IPS DF 6.9 (cell line): ENCODE results near the gene MOCOS.
"Not testable (repeated sequence)": the region's sequence is repeated elsewhere in the genome, so short reads cannot be mapped to it uniquely, and the experiment has no call there.

Source experiments
- DNase-seq: peaks from one replicate; pipeline ENCODE4 v3.0.0-alpha.2; 2013; ENCODE audit warnings: low read depth, low spot score
- H3K27ac ChIP-seq: one replicate; pipeline ENCODE4 v1.5.1; 2013; ENCODE audit warnings: low read length, control low read depth
- H3K27me3 ChIP-seq: 2 replicates; pipeline ENCODE4 v1.6.1; 2013; ENCODE audit warnings: mild to moderate bottlenecking, low read length; ENCODE audit not compliant: control insufficient read depth, insufficient read depth
- H3K36me3 ChIP-seq: 2 replicates; pipeline ENCODE4 v1.6.1; 2013; ENCODE audit warnings: low read length; ENCODE audit not compliant: control insufficient read depth, insufficient read depth
- H3K4me1 ChIP-seq: 2 replicates; pipeline ENCODE4 v1.6.1; 2013; ENCODE audit warnings: low read length; ENCODE audit not compliant: control insufficient read depth, insufficient read depth
- H3K4me3 ChIP-seq: 2 replicates; pipeline ENCODE4 v1.5.1; 2013; ENCODE audit warnings: mild to moderate bottlenecking, low read length
- H3K9me3 ChIP-seq: 2 replicates; pipeline ENCODE4 v1.6.1; 2013; ENCODE audit warnings: low read length, inconsistent platforms; ENCODE audit not compliant: control insufficient read depth, insufficient read depth
- WGBS: extraction: QIAGEN DNeasy Blood & Tissue Kit; methylation state at CpG from one replicate; pipeline ENCODE4 v1.1.7; 2013; ENCODE audit warnings: mixed read lengths, missing lambda C conversion rate; ENCODE audit not compliant: insufficient read length, insufficient coverage; 5-methylcytosine and 5-hydroxymethylcytosine counted together

Gene MOCOS

DNA sequence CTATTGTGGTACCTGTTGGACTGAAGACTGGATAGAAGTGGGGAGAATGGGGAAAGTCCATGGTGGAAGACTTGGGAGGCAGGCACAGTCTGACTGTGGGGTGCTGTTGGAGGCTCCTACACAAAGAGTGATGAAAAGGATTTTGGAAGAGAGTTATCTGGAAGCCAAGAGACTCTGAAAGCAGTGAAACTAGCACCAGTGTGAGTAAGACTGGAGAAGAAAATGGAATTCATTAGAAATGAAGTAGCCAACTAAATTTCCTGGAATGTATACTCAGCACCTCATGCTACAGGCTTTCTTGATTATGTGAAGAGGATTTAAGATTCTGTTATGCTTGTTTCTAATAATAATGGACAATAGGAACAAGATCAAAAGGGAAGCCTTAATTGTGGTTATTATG, 29.9 kb upstream of the MOCOS start:
- no peak overlapping the region for H3K4me3 ChIP-seq
- no peaks in the 10 kb centered on the region for H3K9me3 ChIP-seq
- no peak for DNase-seq
- H3K36me3 ChIP-seq: peaks cover 11% of the 10 kb centered on the region; the same call in 1 of the 2 replicates
- H3K27me3 ChIP-seq: no peaks in the 10 kb centered on the region
- no peak overlapping the region for H3K27ac ChIP-seq
- no peaks in the 10 kb centered on the region for H3K4me1 ChIP-seq

DNA sequence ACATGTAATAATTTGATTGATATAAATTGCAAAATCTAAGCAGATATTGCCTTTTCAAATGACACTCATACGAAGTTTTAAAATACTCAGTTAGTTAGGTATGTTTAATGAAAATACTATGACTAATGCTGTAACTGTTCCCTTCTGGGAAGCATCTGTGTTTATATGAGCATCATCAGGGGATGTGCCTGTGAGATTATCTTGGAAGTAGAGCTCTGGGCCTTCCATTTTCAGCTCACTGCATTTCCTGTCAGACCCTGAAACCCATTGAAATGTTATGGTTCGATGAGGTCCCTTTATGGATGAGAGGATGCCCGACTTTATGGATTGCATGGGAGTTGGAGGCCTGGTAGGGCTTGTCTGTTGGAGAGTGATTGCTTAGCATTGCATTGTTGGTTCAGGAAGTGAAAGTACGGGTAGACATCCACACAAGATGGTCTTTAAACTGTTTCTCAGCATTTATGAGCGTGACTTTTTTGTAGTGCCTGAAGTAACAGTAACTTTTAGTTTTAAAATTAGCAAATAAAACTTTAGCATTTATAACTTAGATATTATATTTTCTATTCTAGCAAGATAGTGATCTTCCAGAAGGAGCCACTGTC, 28.9 kb upstream of the MOCOS start:
- H3K27me3 ChIP-seq: no peaks in the 10 kb centered on the region
- WGBS: no CpG with 5 or more reads among the region's 5 CpGs
- H3K27ac ChIP-seq: no peak overlapping the region
- no peaks in the 10 kb centered on the region for H3K9me3 ChIP-seq
- peaks cover 9% of the 10 kb centered on the region; the same call in 1 of the 2 replicates for H3K36me3 ChIP-seq
- H3K4me3 ChIP-seq: no peak overlapping the region
- H3K4me1 ChIP-seq: no peaks in the 10 kb centered on the region
- no peak for DNase-seq

- no peaks in the 10 kb centered on the region for H3K27me3 ChIP-seq
- WGBS: no CpG with 5 or more reads among the region's 4 CpGs
- no peak overlapping the region for H3K27ac ChIP-seq
- DNase-seq: no peak
- H3K9me3 ChIP-seq: no peaks in the 10 kb centered on the region
- H3K4me3 ChIP-seq: no peak overlapping the region
- H3K4me1 ChIP-seq: no peaks in the 10 kb centered on the region
- H3K36me3 ChIP-seq: peaks cover 9% of the 10 kb centered on the region; the same call in 1 of the 2 replicates
Measured at GRCh38 chr18:36160959-36161371, 26.3 kb upstream of the MOCOS start.

GRCh38 chr18:36162981-36163380, 24.3 kb upstream of the MOCOS start:
- peaks cover 14% of the 10 kb centered on the region for H3K36me3 ChIP-seq
- WGBS: no CpG with 5 or more reads among the region's 1 CpG
- H3K4me3 ChIP-seq: no peak overlapping the region
- no peaks in the 10 kb centered on the region for H3K9me3 ChIP-seq
- no peak for DNase-seq
- H3K27ac ChIP-seq: no peak overlapping the region
- no peaks in the 10 kb centered on the region for H3K4me1 ChIP-seq
- H3K27me3 ChIP-seq: no peaks in the 10 kb centered on the region

DNA sequence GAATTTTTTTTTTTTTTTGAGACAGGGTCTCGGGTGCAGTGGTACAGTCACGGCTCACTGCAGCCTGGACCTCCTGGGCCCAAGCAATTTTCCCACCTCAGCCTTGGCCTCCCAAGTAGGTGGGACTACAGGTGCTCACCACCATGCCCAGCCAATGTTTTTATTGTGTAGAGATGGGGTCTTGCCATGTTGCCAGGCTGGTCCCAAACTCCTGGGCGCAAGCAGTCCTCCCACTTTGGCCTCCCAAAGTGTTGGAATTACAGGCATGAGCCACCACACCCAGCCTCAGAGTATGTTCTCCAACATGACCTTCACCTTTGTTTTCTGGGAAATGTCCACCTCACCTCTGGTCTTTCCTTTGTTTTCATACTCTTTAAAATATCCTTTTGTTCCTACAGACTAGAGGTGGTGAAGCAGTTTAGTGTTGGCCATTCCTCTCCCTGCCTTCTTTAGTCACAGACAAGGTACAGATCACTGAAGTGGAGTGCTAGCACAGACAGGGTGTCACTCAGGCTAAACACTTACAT, 19.5 kb upstream of the MOCOS start:
- no peaks in the 10 kb centered on the region for H3K9me3 ChIP-seq
- H3K4me3 ChIP-seq: no peak overlapping the region
- H3K4me1 ChIP-seq: no peaks in the 10 kb centered on the region
- no peak overlapping the region for H3K27ac ChIP-seq
- peaks cover 25% of the 10 kb centered on the region for H3K36me3 ChIP-seq
- no peaks in the 10 kb centered on the region for H3K27me3 ChIP-seq
- no peak for DNase-seq
- WGBS: no CpG with 5 or more reads among the region's 3 CpGs

- not testable (repeated sequence) for H3K27me3 ChIP-seq, H3K4me1 ChIP-seq, H3K27ac ChIP-seq, H3K9me3 ChIP-seq, H3K4me3 ChIP-seq, DNase-seq
- WGBS: no CpG with 5 or more reads among the region's 3 CpGs
- H3K36me3 ChIP-seq: peaks cover 25% of the 10 kb centered on the region
Measured at GRCh38 chr18:36168296-36168695, 19.0 kb upstream of the MOCOS start.

DNA sequence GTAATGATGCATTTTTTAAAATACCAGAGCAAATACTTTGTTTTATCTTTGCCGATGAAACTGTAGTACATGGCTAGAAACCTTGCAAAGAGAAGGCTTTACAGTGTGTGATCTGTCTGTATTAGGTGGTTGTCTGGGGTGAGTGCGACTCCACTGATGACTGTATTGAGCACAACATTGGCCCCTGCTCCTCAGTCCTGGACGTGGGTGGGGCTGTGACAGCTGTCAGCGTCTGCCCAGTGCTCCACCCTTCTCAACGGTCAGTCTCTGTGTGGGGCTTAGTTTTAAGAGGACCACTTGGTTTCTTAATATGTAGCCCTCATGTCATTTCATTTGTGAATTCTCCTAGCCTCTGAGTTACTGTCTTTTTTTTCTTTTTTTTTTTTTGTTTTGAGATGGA, 17.4 kb upstream of the MOCOS start:
- no peak for DNase-seq
- H3K9me3 ChIP-seq: no peaks in the 10 kb centered on the region
- no peak overlapping the region for H3K27ac ChIP-seq
- no peak overlapping the region for H3K4me3 ChIP-seq
- WGBS: no CpG with 5 or more reads among the region's 5 CpGs
- no peaks in the 10 kb centered on the region for H3K27me3 ChIP-seq
- peaks cover 25% of the 10 kb centered on the region for H3K36me3 ChIP-seq
- no peaks in the 10 kb centered on the region for H3K4me1 ChIP-seq

DNA sequence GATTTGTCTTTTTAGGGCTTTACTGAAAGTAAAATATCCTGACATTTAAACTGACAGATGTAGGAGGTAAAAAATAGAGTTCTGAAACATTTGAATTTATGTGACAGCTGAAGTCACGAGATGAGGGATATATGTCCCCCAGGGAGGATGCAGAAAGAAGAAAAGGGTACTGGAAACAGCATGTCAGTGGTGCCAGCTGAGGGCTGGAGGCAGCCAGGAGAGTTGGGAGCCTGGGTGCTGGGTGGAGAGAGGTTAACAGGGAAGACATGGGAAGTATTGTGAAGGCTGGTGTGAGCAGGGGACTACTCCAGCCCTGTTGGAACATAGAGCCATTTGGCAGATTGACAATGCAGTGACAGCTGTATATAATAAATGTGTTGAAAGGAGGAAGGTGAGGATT, 11.8 kb upstream of the MOCOS start:
- H3K36me3 ChIP-seq: peaks cover 7% of the 10 kb centered on the region; the same call in 1 of the 2 replicates
- no peak overlapping the region for H3K4me3 ChIP-seq
- H3K9me3 ChIP-seq: no peaks in the 10 kb centered on the region
- no peak for DNase-seq
- no peaks in the 10 kb centered on the region for H3K4me1 ChIP-seq
- H3K27ac ChIP-seq: no peak overlapping the region
- no CpG with 5 or more reads among the region's 1 CpG for WGBS
- H3K27me3 ChIP-seq: no peaks in the 10 kb centered on the region

DNA sequence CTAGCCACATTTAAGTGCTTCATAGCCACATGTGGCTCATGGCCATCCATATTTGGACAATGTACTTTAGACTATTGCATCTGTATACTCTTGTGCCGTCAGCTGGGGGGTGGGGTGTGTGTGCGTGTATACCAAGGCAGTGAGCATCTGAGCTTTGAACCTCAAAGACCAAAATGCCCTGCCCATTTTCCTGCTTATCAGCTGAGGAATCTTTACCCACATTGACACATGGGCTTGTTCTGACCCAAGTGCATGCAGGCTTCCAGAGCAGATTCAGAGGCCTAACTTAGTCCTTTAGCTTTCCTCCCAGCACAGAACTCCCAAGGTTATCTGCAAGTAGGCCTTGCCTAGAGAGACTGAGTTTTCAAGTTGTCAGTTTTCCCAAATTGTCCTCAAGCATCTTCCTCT, 11.1 kb upstream of the MOCOS start:
- Histone ChIP-seq H3K27ac (no peak overlapping the region), H3K4me1 (no peaks in the 10 kb centered on the region), H3K4me3 (no peak overlapping the region), H3K27me3 (no peaks in the 10 kb centered on the region), H3K9me3 (no peaks in the 10 kb centered on the region), H3K36me3 (peaks cover 3% of the 10 kb centered on the region; the same call in 1 of the 2 replicates)
- WGBS: no CpG with 5 or more reads among the region's 2 CpGs
- no peak for DNase-seq

- Histone ChIP-seq H3K27me3 (no peaks in the 10 kb centered on the region), H3K36me3 (peaks cover 3% of the 10 kb centered on the region; the same call in 1 of the 2 replicates), H3K9me3 (no peaks in the 10 kb centered on the region), H3K4me3 (no peak overlapping the region), H3K4me1 (no peaks in the 10 kb centered on the region), H3K27ac (no peak overlapping the region)
- WGBS: no CpG with 5 or more reads among the region's 9 CpGs
- no peak for DNase-seq
Measured at GRCh38 chr18:36176711-36177110, 10.6 kb upstream of the MOCOS start.

DNA sequence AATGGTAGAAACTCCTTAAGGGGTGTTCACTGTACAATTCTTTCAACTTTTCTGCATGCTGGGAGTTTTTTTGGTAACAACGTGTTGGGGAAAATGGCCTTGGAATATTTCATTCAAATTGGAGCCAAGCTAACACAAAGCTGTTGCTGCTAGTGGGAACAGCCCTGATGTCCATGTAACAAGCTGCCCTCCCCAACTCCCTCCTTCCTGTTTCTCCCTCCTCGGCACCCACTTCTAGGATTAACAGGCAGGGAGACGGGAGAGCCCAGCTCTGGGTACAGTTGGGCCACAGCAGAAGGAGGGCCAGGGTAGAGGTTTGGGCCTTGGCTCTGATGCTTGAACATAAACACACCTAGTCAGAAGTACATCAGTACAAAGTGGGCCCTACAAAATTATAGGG, 9.4 kb upstream of the MOCOS start:
- Histone ChIP-seq H3K27me3 (no peaks in the 10 kb centered on the region), H3K9me3 (no peaks in the 10 kb centered on the region), H3K36me3 (no peaks in the 10 kb centered on the region; the same call in 1 of the 2 replicates), H3K4me1 (no peaks in the 10 kb centered on the region), H3K4me3 (no peak overlapping the region), H3K27ac (no peak overlapping the region)
- DNase-seq: no peak
- WGBS: no CpG with 5 or more reads among the region's 3 CpGs
